Activated CD8-positive, alpha-beta memory T cell treated with anti-CD3 and anti-CD28 coated beads, Interleukin-2, amount 50 U/mL, for 1 hour (primary cell): ENCODE results near the gene SLC44A3.

Source experiments
- DNase-seq: peaks from one replicate; pipeline ENCODE4 v3.0.0-alpha.2; 2020; ENCODE audit errors: extremely low read depth

Gene SLC44A3, protein sequence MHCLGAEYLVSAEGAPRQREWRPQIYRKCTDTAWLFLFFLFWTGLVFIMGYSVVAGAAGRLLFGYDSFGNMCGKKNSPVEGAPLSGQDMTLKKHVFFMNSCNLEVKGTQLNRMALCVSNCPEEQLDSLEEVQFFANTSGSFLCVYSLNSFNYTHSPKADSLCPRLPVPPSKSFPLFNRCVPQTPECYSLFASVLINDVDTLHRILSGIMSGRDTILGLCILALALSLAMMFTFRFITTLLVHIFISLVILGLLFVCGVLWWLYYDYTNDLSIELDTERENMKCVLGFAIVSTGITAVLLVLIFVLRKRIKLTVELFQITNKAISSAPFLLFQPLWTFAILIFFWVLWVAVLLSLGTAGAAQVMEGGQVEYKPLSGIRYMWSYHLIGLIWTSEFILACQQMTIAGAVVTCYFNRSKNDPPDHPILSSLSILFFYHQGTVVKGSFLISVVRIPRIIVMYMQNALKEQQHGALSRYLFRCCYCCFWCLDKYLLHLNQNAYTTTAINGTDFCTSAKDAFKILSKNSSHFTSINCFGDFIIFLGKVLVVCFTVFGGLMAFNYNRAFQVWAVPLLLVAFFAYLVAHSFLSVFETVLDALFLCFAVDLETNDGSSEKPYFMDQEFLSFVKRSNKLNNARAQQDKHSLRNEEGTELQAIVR

DNA sequence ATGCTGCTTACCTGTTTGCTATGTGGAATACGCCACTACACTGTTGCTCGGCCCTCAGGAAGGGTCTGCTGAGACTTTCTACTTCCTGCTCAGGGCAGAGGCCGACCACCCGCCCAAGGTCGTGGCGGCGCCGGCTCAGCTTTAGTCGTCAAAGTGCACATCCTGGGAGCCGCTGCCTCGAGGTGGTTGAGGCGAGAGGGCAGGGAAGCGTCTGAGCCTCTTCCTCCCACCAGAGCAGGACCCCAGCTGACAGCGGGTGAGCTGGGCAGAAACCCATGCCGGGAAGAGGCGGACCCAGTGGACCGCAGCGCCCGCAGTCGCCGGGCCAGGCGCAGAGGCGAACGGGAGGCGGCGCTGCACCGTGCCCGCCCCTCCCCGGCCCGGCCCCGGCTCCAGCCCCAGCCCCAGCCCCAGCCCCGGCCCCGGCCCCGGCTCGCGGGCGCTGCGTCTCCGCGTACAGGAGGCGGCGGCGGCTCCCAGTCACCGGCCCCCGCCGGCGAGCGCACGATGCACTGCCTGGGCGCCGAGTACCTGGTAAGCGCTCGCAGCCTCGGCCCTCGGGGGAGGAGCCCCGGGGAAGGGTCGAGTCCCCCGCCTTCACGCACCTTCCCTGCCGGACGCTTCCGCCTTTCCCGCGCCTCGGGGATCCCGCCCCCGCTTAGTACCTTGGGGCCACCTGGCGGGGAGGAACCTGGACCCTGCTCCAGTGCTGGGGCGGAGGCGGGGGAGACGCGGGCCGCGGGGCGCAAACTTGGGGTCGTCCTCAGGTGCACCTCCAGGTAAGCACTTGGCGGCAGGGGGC lies at the start of gene SLC44A3:
Gene SLC44A3 (plus strand): TSS at position 413 of the 802 bp plus-strand sequence. CDS start 95 bp downstream, at position 508.
- no peak for DNase-seq

DNA sequence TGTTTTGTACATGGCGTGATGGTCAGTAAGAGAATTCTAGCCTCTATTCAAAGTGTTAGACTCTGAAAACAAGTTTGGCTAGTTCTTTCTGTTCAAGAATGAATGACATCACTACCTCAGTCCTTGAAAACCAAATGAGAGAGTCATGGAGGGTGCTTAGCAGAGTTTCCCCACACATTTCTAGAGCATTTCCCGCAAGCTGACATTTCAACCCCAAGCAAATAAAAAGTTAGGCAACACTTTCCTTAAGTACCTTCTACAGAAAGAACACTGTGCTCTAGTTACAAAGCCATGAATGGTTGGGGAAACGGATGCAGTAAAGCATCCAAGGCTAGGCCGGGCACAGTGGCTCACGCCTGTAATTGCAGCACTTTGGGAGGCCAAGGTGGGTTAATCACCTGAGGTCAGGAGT lies 47.9 kb upstream of the SLC44A3 start:
- DNase-seq: no peak

DNA sequence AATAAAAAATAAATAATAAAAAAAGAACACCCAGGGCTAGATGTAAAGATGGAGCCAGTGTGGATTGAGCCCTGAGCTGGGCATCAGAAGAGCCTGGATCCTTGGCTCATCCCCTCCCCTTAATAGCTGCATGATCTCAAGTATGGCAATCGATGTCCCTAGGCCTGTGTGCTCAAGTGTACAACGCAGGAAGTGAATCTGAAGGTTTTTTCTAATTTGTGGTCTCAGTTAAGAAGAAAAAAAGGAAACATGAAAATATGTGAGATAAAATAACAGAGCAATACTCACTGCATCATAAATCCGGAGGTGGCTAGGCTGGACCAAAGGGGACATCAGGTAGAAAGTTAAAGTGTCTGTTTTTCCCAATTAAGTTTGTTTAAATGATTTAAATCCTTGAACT lies 47.3 kb upstream of the SLC44A3 start:
- no peak for DNase-seq

DNA sequence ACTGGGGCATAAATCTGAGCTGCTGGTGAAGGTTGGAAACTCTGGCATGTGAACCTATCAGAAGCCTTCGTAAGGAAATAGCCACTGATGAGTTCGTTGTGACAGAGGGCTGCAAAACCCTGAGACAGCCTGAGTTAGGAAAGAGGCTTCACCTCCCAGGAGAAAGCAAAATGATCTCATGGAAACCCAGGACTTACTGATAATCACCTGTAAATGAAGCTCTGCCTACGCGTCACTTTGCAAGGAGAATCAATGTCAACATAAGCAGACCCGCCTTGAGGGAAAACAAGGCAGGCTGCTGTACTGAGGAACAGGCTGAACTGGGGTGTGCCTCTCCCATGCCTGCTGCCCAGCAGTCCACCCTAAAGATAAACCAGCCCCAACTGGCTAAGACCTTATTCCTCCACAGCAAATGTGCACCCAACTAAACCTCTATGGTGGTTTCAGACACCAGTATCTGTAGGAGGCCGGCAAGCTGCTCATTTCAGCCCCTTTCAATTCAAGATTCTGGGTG lies 46.8 kb upstream of the SLC44A3 start:
- no peak for DNase-seq

DNA sequence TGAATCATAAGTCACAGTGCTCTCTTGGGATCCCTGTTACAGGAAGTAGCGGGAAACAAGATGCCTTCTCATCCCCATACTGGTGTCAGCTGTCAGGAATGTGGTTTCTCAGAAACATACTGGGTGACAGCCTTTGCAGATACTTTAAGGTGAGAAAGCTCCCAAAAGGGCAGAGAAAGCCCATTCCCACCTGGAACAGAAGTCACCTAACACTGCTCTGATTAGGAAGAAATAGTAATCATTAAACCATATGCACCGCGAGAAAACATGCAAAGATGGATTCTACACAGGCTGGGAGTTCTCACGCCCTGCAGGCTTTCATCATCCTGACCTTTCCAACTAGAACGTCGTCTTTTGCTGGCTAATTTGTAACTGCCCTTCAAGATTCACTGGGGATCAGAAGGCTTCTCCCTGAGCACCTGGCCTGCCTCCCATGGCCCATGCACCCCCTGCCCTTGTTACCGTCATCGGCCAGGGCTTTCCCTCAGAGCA lies 46.2 kb upstream of the SLC44A3 start:
- DNase-seq: no peak

DNA sequence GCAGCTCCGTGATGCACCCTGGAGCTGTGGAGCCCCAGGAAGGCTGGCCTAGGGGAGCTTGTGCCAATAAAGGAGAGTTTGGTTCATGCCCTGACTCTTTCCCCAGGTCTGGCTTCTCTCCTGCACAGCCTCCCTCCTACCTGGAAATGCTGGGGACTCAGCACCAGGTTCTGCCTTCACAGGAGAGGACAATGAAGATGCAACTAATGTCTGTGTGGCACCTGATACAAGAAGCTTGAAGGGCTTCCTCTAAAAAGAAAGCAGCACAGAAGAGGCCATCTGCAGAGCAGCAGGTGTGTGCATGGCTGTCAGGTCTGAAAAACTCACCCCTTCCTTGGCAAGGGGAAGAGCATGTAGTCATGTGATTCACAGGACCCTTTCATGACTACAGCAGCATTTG lies 43.7 kb upstream of the SLC44A3 start:
- no peak for DNase-seq

DNA sequence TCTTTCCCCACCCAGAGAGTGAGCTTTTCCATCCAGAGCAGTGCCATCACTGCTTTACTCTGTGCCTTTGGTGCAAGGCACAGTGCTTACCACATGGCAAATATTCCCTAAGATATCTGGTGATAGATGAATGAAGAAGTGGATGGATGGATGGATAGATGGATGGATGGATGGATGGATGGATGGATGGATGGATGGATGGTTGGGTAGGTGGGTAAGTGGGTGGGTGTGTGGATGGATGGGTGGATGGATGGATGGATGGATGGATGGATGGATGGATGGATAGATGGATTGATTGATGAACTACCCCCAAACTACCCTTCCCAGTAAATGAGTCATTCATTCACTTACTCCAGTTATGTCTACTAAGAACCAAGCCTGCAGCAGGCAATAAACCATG lies 42.9 kb upstream of the SLC44A3 start:
- DNase-seq: no peak

DNA sequence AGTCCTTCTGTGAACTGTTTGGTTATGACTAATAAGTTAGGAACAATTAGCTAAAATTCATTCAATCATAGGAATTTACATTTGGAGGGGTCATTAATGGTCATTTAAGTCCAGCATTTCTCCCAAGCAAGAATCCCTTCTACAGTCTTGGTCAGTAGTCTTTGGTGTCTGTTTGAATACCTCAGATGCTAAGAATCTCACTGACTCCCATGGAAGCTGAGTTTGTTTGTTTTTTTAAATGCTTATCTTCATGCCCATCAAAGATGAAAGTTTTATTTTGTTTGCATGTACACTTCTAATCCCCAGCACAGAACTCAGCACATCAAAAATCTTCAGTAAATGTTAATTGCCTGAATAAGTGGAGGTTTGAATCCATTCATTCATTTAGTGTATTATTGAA lies 41.3 kb upstream of the SLC44A3 start:
- no peak for DNase-seq

DNA sequence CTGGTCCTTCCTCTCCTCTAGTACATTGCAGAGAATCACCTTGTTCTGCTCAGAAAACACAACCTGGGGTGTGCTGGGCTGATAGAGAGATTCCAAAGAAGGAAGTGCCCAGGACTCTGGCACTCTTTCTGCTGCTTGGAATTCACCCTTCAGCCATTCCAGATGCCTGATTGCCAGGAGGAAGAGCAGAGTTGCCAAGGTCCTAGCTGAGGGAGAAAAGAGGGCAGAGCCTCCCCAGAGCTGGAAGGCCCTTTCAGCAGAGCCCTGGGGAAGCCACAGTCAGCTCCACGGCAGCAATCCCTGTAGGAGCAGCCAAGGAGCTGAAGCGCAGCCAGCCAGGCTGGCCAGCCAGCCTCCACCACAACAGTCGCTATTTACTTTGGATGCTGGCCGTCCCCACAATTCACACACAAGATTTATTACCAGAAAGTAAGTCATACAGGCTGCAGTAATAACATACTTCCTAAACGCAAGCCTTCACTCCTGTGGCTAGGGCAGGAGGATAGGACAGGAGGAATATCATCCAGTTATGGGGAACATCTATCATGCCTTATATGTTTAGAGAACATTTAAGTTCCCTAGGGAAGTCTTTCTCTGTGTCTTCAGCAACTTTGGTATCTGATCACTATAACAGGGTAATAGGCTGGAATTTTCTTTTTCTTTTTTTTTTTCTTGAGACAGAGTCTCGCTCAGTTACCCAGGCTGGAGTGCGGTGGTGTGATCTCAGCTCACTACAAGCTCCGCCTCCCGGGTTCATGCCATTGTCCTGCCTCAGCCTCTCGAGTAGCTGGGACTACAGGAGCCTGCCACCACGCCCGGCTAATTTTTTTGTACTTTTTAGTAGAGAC lies 36.6 kb upstream of the SLC44A3 start:
- DNase-seq: no peak

DNA sequence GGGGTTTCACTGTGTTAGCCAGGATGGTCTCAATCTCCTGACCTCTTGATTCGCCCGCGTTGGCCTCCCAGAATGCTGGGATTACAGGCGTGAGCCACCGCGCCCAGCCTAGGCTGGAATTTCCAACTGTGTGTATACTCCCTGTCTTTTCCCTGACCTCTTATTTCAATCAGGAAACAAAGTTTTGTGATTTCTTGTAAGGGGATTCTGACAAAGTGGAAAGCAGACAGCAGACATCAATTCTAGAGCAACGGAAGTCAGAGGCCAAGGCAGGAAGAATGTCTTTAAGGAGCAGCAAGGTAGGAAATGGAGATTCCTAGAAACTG lies 36.0 kb upstream of the SLC44A3 start:
- no peak for DNase-seq

DNA sequence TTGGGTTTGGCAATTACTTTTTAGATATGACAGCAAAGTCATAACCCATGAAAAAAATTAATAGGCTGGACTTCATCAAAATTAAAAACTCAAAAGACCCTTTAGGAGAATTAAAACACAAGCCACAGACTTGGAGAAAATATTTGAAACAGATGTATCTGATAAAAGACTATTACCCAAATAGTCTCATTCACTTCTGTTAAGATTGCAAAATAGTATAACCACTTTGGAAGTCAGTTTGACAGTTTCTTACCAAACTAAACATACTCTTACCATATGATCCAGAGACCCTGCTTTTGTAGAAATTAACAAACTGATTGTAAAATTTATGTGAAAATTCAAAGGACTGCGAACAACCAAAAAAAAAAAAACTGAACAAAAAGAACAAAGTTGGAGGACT lies 32.5 kb upstream of the SLC44A3 start:
- DNase-seq: no peak

DNA sequence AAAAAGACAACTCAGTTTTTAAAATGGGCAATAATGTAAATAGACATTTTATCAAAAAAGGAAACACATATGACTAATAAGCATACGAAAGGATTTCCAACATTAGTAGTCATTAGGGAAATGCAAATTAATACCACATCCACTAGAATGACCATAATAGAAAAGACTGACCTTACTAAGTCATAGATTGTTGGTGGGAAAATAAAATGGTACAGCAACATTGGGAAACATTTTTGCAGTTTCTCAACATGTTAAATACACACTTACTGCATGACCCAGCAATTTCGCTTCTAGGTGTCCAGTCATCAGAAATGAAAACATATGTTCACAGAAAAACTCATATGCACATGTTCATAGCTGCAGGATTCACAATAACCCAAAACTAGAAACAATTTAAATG lies 29.9 kb upstream of the SLC44A3 start:
- no peak for DNase-seq

DNA sequence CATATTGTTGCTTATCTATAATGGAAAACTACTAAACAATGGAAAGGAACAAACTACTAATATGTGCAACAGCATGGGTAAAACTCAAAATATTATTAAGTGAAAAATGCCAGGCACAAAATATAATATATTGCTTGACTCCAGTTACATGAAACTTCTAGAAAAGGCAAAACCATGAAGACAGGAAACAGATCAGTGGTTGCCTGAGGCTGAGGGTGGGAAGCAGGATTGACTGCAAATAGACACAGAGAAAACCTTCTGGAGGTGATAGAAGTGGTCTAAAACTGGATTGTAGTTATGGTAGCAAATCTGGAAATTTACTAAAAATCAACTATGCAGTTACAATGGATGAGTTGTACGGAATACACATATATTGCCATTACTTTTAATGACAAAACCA lies 29.5 kb upstream of the SLC44A3 start:
- DNase-seq: no peak

DNA sequence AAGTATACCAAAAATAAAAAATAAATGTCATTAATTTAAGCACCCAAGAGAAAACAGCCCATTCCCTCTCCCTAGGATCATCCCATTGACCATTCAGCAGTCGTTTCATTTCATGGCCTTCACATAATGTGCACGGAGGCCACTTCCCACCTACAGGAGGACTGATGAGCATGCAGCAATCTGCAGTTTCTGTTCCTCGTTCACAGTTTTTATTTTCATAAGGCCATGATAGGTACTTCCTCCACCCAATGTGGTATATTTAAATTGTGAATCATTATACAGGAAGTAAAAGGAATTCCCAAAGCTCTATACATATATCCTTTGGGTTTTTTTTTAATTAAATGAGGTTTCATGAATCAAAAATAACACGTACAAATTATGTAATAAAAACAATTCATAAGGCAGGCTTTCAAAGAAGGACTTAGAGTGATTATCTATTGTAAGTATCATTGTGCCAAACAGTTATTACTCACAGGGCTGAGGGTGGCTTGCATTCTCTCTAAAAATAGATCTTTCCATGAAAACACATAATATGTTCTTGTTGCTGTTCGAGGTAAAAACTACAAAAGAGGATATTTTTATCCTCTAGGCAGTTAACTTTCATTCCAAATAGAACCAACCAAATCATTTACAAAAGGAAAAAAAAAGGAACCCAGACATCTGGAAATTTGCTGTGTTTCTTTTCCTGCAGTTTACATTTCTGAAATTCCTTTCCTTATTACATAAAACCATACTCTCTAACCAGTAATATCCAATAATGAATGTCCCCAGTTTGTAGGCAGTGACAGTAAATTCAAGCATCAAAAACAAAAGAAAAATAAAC lies 27.5 kb upstream of the SLC44A3 start:
- DNase-seq: no peak

DNA sequence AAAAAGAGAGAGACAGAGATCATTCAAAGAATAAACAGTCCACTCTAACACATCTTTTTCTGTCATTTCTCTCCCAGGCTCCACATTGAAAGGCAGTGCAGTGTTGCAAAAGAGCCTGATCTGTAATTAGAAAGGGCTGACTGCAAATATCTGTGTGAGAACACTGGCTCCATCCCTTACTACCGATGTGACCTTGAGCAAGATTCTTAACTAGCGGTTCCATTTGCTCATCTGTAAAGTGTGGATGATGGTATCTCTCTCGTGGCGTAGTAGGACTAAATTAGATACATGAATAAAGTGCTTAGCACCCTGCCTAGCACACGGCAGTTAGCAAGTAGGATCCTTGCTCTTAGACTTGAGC lies 26.9 kb upstream of the SLC44A3 start:
- no peak for DNase-seq

DNA sequence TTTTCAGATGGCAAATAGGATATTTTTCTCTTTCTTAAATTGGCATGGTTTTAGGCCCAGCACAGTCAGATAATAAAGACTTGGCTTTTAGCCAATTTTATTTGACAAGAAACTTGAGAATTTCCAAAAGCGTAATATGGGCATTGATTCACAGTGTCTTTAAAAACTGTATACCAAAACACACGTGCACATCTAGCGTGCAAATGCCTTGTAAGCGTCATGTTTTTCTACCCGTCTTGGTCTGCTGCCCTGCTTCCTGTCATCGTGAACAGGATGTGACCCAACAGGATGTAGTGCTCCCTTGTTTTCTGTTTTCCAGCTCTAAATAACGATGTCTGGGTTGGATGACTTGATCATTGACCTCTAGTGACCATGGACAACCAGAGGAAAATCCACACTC lies 24.7 kb upstream of the SLC44A3 start:
- no peak for DNase-seq

DNA sequence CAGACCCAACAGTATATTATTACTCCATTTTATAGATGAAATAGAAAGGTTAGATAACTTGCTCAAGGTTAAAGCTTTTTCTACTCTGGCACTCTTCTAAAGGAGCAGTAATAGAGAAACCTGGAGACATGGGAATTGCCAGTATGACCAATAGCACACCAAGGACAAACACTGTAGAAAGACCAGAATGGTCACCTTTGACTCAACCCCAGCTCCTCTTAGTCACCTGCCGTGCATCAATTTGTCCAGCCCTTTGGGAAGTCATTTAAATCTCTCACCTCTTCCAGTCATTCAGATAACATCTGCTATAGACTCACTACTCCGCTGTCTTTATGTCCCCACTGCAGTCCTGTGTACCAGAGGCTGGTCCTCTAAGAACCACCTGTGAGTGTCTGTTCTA lies 23.9 kb upstream of the SLC44A3 start:
- DNase-seq: no peak

DNA sequence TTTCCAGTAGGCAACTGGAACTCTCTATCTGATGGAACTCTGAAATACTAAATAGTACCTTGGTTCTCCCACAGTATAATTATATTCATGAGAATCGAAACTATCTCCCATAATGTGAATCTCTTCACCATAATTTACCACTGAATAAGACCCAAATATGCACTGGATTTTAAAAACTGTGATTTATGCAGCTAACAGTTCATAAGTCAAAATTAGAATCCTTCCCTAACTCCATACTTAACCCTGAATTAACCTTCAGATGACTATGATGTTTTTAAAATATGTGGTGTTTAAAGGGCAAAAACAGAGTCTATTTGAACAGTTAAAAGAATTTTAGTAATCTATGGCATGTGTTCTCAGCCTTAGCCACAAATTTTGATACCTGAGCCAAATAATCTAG lies 22.9 kb upstream of the SLC44A3 start:
- no peak for DNase-seq

DNA sequence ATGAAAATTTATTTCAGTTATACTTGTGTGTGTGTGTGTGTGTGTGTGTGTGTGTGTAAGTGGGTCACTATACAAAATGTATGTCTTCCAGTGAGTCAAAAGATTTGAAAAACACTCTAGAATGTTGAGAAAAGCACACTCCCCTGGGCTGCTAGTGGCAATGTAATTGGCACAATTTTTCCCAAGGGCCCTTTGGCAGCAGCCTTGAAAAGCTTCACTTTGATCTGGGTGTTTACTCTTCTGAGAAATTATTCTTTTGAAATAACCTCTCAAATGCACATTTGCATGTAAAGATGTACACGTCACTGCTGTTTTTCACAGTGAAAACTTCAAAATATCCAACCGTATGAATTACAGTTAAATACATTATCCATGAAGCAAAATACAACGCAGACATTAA lies 22.1 kb upstream of the SLC44A3 start:
- DNase-seq: no peak

DNA sequence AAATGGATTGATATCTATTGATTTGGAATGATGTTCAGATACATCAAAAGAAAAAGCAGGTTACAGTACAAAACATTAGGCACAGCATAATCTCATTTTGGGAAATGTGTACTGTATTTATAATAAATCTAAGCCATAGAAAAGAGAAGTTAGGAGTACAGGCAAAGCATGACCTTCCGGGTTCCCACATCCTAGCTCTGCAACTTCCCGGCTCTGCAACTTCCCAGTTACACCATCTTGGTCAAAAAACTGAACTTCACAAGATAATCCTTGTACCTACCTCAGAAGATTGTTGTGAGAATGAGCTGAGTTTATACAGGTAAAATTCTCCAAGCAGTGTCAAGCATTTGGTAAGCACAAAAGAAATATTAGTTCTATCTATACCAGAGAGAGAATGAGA lies 21.7 kb upstream of the SLC44A3 start:
- no peak for DNase-seq

DNA sequence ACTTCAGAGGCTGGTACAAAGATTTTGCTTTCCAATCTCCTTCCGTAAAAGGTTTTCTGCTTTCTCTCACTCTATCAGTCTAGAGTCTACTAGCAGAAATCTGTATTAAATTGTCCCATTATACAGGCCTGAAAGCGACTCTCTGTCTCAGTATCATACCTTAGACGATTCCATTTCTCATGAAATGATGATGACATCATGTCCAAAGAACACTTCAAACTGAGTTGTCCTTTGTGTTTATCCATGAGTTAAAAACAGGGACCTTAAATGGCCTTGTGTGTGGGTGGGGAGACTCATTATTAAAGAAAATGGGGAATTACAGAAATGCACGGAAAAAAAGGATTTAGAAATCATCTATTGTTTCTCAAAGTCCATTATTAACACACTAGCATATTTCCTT lies 21.0 kb upstream of the SLC44A3 start:
- DNase-seq: no peak
